ENCODE results near the gene PPM1F.

The PPM1F gene

GRCh38 chr22:21923163-21923561 is 29.5 kb downstream of the PPM1F start:
- TF ChIP-seq, protein P1, sequence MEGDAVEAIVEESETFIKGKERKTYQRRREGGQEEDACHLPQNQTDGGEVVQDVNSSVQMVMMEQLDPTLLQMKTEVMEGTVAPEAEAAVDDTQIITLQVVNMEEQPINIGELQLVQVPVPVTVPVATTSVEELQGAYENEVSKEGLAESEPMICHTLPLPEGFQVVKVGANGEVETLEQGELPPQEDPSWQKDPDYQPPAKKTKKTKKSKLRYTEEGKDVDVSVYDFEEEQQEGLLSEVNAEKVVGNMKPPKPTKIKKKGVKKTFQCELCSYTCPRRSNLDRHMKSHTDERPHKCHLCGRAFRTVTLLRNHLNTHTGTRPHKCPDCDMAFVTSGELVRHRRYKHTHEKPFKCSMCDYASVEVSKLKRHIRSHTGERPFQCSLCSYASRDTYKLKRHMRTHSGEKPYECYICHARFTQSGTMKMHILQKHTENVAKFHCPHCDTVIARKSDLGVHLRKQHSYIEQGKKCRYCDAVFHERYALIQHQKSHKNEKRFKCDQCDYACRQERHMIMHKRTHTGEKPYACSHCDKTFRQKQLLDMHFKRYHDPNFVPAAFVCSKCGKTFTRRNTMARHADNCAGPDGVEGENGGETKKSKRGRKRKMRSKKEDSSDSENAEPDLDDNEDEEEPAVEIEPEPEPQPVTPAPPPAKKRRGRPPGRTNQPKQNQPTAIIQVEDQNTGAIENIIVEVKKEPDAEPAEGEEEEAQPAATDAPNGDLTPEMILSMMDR (conservative IDR thresholded peaks at IDR 0.05; ENCODE audit: low read depth, low read length) = no peak

GRCh38 chr22:21922370-21923162 is 30.1 kb downstream of the PPM1F start:
- H3K4me3 ChIP-seq (ENCODE audit: low read length) = no peak overlapping the region
- no peak for DNase-seq (ENCODE audit: low read depth)
- TF ChIP-seq, protein P1 (conservative IDR thresholded peaks at IDR 0.05; ENCODE audit: low read depth, low read length) = no peak

More at GRCh38 chr22:21923163-21923561, 29.5 kb downstream of the PPM1F start:
- H3K4me3 ChIP-seq (ENCODE audit: low read length) = no peak overlapping the region
- DNase-seq (ENCODE audit: low read depth) = no peak

- DNase-seq (ENCODE audit: low read depth) = no peak
- TF ChIP-seq, protein P1 (conservative IDR thresholded peaks at IDR 0.05; ENCODE audit: low read depth, low read length) = no peak
- no peak overlapping the region for H3K4me3 ChIP-seq (ENCODE audit: low read length)
These were observed 30.9 kb downstream of the PPM1F start for GRCh38 chr22:21921729-21922128.

DNA sequence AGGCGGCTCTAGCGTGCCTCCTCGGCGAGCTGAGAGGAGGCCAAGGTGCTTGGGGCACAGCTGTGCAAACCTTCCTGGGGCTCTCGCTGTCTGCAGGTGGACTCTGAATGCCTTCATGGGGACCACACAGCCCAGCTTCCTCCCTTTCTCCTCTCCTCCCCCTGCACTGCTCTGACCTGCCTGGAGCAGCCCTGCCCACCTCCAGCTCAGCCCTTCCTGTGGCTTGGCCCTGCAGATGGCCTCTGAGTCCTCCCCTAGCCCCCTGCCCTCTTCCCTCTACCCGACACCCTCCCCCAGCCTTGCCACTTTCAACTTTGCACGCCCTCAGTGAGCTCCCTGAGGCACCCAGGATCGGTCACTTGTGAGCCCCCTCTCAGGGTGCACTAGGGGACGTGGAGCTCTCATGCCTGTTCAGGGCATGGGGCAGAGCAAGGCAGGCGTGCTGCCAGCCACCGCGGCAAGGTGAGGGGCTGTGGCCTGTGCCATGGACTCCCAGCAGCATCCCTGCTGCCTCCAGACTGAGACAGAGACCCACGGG is 31.4 kb downstream of the PPM1F start:
- no peak overlapping the region for H3K4me3 ChIP-seq (ENCODE audit: low read length)
- no peak for DNase-seq (ENCODE audit: low read depth)
- TF ChIP-seq, protein P1 (conservative IDR thresholded peaks at IDR 0.05; ENCODE audit: low read depth, low read length) = no peak

DNA sequence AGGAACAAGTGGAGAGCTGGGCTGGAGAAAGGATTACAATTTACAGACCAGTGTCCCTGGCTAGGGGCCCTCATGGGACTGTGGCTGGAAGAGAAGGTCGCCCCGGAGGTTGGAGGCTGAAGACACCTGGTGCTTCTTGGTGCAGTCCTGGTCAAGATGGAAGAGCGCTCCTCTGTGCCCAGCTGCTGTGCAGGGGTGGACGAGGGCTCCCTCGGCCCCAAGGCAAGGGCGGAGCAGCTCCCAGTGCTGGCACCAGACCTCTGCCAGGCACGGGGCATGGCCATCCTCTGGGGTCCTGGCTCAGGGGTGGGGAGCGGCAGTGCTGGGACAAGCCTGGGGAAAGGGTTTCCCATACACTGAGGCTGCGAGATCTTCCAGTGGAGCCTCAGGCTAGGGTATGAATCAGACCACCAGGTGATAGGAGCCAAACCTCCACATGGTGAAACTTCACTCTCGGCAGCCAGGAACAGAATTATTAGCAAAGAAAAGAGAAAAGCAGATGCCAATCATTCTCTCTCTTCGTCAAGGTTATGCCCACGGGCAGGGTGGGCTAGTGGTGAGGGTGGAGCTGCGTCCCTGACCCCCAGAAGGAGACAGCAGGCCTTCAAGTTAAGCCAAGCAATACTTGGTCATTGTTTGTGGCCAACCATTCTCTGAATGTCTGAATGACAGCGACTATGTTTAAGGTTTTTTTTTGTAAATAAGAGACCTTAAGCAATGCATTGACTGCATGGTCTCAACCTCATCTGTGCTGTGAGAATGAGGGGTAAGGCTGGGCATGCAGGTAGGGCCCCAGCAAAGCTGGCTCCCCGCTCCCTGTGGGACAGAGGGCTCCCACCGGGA is 32.1 kb downstream of the PPM1F start:
- TF ChIP-seq, protein P1 (conservative IDR thresholded peaks at IDR 0.05; ENCODE audit: low read depth, low read length) = no peak
- DNase-seq (ENCODE audit: low read depth) = no peak
- no peak overlapping the region for H3K4me3 ChIP-seq (ENCODE audit: low read length)

DNA sequence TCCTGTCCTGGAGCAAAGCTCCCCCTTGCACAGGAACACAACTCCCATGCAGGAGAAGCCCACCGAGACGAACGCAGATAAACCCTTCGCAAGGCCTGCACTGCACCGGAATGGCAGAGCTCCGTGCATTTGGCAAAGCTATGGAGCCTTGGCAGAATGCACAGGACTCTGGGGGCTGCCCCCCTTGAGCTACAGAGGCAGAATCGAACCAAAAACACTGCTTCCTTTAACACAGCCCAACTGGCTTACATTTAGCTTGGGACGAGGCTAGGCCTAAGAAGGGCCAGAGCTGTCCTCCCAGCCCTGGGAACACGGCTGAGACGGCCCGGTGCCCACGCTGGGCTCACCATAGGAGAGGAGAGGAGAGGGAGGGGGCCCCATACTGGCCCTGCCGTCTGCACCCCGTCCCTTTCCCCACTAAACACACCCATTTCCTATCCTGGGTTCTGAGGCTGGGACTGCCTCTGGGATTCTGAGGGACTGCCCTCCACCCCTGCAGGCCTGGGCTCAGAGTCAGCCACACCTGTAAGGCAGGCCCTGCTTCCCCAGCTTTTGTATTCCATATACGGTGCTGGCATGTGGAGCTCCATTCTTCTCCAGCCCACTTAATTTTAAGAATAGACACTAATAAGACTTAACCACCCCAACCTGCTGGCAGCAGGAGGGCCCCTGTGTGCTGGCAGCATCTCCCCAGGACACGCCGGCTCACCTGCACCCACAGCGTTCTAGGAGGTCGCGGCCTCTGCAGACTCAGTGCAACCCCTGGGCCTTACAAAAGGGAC is 32.9 kb downstream of the PPM1F start:
- no peak overlapping the region for H3K4me3 ChIP-seq (ENCODE audit: low read length)
- TF ChIP-seq, protein P1 (conservative IDR thresholded peaks at IDR 0.05; ENCODE audit: low read depth, low read length) = no peak
- no peak for DNase-seq (ENCODE audit: low read depth)

All from retinal pigment epithelial cell (primary cell).